Stimulated activated CD8-positive, alpha-beta memory T cell treated with anti-CD3 and anti-CD28 coated beads, Interleukin-12 subunit alpha, Interleukin-12 subunit beta, amount 100 ng/mL, for 1 hour (primary cell): Measurements from ENCODE around the gene COPA.

ENCODE experiments used
- DNase-seq: peaks from one replicate; pipeline ENCODE4 v3.0.0-alpha.2; 2020; ENCODE audit warnings: low read depth

Gene COPA

DNA sequence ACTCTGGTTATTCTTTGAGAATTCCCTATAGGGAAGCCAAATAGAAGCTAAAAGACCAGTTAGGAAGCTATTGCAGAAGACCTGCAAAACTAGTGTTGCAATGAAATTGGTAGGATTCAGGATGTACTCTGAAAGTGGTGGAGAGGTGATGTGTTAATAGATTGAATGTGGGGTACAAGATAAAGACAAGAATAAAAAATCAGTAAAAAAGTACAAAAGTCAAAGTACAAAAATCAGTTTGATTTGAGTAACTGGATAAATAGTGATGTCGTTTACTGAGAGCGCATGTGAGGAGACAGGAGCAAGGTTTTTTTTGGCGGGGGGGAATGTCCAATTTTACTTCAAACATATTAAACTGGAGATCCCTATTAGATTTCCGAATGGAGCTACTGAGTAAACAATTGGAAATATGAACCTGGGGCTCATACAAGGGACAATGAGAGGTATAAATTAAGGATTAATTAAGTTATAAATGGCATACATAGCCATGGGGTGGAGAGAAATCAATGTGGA is 78.2 kb downstream of the COPA start:
- no peak for DNase-seq

GRCh38 chr1:160261893-160262794 is 80.9 kb downstream of the COPA start, which contains the start of gene DCAF8:
Gene DCAF8, minus strand, starts transcription at chr1:160262549. Its CDS starts 18,541 bp downstream, at chr1:160244008.
- DNase-seq = peak; percentile 98

GRCh38 chr1:160261556-160261892 is 81.5 kb downstream of the COPA start:
- DNase-seq = peak; percentile 56

DNA sequence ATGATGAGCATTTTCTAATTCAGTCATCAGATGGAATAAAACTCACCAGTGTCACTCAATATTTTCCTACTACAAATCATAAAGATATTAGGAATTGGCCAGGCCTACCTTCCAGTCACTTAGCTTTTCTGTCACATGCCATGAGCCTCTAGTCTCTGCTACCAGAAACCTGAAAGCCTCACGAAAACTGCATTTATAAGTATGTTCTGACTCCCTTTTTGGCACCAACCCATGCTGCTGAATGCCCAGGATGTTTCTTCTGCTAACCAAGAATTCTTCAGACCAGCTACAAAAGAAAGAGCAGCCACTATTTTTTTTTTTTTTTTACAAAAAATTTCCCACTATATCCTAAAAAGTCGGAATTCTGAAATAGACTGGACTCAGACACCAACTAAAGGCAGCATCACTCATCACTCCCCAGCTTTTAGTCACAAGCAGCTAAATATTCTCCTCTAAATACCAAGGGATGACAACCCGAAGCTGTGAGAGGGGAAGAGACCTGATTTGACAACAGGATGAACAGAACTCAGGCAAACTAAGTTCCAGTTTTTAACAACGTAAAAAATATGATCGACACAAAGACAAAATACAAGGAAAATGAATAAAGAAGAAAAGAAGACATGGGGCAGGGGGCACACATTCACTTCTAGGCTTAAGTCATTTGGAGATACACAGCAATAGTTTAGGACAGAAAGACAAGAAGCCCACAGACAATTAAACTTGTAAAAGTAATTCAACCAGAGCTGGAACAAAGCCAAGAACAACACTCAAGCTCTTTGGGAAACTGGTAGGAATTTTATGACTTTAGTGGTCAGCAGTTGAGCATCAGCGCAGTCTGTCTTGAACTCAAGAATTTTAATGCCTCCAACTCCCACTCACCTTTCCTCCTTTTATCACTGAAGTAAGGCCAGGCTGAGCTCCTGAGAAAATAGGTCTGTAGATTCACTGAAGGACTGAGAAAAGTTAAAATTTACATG is 82.4 kb downstream of the COPA start:
- no peak for DNase-seq

DNA sequence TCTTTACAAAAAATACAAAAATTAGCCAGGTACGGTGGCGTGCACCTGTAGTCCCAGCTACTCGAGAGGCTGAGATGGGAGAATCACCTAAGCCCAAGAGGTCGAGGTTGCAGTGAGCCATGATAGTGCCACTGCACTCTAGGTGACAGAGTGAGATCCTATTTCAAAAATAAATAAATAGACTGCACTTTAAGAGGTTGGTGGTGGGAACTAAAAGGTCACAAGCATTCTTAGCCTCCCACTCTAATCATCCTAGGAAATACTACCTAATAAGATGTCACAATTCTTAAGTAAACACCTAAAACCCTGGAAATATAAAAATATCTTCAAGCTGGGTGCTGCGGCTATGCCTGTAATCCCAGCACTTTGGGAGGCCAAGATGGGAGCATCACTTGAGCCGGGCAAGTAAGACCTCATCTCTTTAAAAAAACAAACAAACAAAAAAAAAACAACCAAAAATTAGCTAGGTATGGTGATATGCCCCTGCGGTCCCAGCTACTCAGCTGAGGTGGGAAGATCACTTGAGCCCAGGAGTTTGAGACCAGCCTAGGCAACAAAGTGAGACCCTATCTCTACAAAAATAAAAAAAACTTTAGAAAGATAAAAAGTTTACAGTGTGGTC is 84.8 kb downstream of the COPA start:
- DNase-seq = no peak

GRCh38 chr1:160257411-160258015 is 85.5 kb downstream of the COPA start:
- no peak for DNase-seq

GRCh38 chr1:160256396-160257046 is 86.5 kb downstream of the COPA start:
- no peak for DNase-seq

DNA sequence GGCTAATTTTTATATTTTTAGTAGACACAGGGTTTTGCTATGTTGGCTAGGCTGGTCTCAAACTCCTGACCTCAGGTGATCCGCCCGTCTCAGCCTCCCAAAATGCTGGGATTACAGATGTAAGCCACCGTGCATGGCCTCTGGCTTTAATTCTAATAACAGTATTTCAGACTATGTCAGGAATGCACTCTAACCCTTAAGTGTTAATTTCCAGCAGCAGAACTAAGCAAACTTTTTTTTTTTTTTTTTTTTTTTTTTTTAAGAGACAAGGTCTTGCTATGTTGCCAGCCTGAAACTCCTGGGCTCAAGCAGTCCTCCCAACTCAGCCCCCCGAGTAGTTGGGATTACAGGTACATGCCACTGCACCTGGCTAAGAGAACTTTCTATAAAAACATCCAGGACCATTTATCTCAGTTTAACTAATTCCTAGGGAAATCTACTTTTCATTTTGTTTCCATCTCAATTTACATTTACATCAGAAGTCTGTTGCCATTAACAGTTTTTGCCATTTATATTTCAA is 87.2 kb downstream of the COPA start:
- DNase-seq = no peak

GRCh38 chr1:160251687-160252526 is 91.1 kb downstream of the COPA start:
- peak; percentile 39 for DNase-seq

DNA sequence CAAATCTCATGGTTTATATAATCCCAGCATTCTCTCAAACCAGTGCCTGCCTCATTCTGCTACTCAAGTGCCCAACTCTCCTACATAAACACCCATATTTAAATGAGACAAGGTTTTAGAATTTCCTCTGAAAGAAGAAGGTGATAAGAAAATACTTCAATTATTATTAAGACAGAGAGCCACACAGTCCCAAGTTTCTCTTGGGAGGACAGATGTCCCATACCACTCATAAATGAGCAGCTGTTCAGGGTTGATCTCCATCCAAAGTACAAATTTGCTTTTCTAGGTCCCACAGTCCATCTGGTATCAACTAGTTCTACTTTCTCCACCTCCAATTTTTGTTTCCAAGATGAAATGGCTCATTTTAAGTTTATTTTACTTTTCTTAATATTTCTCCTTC is 92.0 kb downstream of the COPA start:
- DNase-seq = no peak

- DNase-seq = no peak
Measured at GRCh38 chr1:160247053-160247452, 96.0 kb downstream of the COPA start.

DNA sequence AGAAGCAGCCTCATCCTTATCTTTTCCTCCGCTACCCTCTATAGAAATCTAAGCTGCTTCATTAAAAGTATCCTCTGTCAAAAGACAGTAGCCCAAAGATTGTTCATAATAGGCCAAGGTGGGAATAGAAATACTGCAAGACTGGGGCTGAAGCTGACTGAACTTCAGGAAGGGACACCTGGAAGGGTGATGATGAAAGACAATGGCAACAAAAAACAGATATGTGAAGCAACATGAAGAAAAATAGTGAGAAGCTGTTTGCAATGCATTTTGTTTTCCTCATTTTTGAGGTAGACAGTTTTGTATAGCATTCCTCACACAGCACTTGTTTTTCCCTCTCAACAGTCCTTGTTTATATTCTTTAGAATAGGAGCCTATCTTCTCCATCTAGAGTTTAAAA is 97.6 kb downstream of the COPA start:
- DNase-seq = no peak

DNA sequence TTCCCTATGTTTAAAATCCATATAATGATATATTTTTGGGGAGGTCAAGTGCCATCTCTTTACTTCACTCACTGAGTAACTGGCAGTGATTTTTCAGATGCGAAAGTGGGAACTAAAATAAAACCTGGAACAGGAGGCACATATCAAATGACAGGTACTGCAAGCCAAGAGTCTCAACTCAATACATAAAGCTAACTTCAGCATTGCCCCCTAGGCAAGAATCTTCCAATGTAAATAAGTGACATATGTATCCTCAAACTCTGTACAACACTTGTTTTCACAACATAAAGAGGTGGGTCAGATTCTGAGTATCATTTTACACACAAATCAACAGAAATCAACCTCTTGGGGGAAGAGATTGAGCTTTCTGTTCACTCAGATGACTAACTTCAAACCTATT is 98.8 kb downstream of the COPA start:
- no peak for DNase-seq

GRCh38 chr1:160243767-160244166 is 99.3 kb downstream of the COPA start:
- DNase-seq = no peak

DNA sequence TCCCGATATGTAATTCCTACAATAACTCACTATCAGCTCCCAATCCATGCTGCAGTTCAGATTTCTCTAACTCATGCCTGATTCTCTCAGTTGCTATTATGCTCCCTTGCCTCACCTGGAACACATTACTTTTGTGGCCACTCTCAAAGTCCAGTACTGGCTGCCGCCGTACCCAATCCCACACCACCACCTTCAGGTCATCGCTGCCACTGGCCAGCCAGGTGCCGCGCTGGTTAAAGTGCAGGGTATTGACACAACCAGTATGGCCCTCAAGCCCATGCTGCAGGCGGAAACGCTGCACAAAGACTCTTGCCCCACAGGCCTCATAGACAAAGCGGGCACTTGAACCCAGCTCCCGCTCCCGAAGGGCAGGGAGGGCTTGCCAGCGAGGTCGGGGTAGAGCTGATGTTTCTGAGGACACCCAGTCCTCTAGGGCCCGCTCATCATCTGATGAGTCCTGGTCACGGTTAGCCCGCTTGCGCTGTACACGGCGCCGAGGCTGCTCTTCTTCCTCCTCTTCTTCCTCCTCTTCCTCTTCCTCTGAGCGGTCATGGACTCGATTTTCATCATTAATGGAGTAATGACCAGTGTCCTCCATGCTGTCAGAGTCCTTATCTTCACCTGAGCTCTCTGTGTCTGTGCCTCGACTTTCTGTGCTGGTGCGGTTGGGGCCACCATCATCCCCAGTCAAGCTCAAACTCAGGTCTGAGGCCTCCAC is 103.3 kb downstream of the COPA start:
- DNase-seq = no peak
